ENCODE data around the gene NASP. TPM values are rescaled to one million over a fixed set of nuclear protein-coding genes. Genes with fewer than 3 reads are reported as not detected.

The NASP gene
- total and polyA plus RNA-seq, 2 of the 13 experiments (the other 11 are each of a cell fraction or from before 2014, with no cell fraction given) = 132 to 256 TPM

- TF ChIP-seq SRY (CRISPR knock-in tag; IDR thresholded peaks at IDR 0.05) (no peak), MTERF4 (CRISPR knock-in tag; IDR thresholded peaks at IDR 0.05) (no peak), THAP11 (CRISPR knock-in tag; IDR thresholded peaks at IDR 0.05) (peak; percentile 23; the same call in 1 of the 2 replicates), ZNF619 (CRISPR knock-in tag; IDR thresholded peaks at IDR 0.05) (no peak), ZFYVE20 (CRISPR knock-in tag; IDR thresholded peaks at IDR 0.05; ENCODE audit: borderline replicate concordance, low read depth) (no peak), ZBTB43 (CRISPR knock-in tag; conservative IDR thresholded peaks at IDR 0.05) (no peak), GATAD2A (CRISPR knock-in tag; IDR thresholded peaks at IDR 0.05) (peak; percentile 79), ZNF205 (CRISPR knock-in tag; IDR thresholded peaks at IDR 0.05) (no peak), ZNF652 (CRISPR knock-in tag; IDR thresholded peaks at IDR 0.05; ENCODE audit: borderline replicate concordance, low read depth) (no peak), ZHX2 (IDR thresholded peaks at IDR 0.05; ENCODE audit: low read depth) (no peak), ZHX2 (CRISPR knock-in tag; IDR thresholded peaks at IDR 0.05; ENCODE audit: borderline replicate concordance) (no peak), ZNF234 (CRISPR knock-in tag; conservative IDR thresholded peaks at IDR 0.05) (no peak), TBL1XR1 (IDR thresholded peaks at IDR 0.05; ENCODE audit: borderline replicate concordance, low read length, partially characterized antibody) (no peak), ZNF501 (CRISPR knock-in tag; IDR thresholded peaks at IDR 0.05) (peak; percentile 47; the same call in 1 of the 2 replicates), NAIF1 (CRISPR knock-in tag; IDR thresholded peaks at IDR 0.05; ENCODE audit: borderline replicate concordance) (no peak), POLR2G (IDR thresholded peaks at IDR 0.05; ENCODE audit: low read depth, low read length) (0 out of 2 replicates have a peak, but pooled peaks have one; percentile 26), ZC3H4 (CRISPR knock-in tag; IDR thresholded peaks at IDR 0.05; ENCODE audit: borderline replicate concordance) (no peak), ZNF891 (CRISPR knock-in tag; IDR thresholded peaks at IDR 0.05) (no peak), ZBTB3 (CRISPR knock-in tag; IDR thresholded peaks at IDR 0.05; ENCODE audit: borderline replicate concordance, low read depth) (no peak), RARA (CRISPR knock-in tag; IDR thresholded peaks at IDR 0.05) (0 out of 2 replicates have a peak, but pooled peaks have one; percentile 27), HDAC2 (CRISPR knock-in tag; IDR thresholded peaks at IDR 0.05) (peak; percentile 67; the same call in 1 of the 2 replicates), ZNF616 (CRISPR knock-in tag; IDR thresholded peaks at IDR 0.05; ENCODE audit: low read depth) (no peak), ZNF841 (CRISPR knock-in tag; IDR thresholded peaks at IDR 0.05; ENCODE audit: borderline replicate concordance) (no peak)
Observed at GRCh38 chr1:45545553-45546310, 38.1 kb upstream of the NASP start (continued).

Measured in HepG2 (cell line).